NCI-H1417 (cell line): Measurements from ENCODE around the gene WNT6.
"Not testable (repeated sequence)": the region's sequence is repeated elsewhere in the genome, so short reads cannot be mapped to it uniquely, and the experiment has no call there.

Experiments
- DNase-seq, 3 experiments: peaks; one replicate each; lab custom pipeline; 2025; lab: John Stamatoyannopoulos, UW

The WNT6 gene

GRCh38 chr2:218830526-218831306 is 28.9 kb upstream of the WNT6 start:
- DNase-seq, result no peak

DNA sequence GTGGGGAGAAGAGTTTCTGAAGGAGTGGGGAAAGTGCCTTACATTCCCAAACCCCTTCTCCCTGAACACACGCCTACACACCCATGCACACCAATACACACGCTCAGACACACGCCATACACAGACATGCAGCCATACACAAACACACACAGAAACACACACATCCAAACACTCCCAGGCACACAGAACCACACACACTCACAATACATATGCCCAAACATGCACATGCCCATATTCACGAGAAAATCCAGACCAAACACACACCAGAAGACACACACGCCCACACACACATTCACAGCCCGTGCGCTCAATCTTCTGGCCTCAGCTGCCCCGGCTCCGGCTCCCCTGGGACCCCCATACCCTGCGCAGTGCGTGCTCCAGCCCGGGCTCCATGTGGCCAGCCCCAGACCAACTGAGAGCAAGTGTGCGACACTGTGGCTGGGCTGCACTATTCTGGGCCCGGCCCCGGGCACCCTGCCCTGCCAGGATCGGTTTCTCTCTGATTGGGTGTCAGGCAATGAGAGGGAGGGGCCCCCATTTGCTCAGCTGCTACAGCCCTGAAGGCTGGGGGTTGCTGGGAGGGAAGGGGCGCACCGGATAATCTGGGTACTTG is 28.1 kb upstream of the WNT6 start, which contains the start of gene PRKAG3:
TSS of gene PRKAG3 (minus strand) at position 426 of the 613 bp plus-strand sequence.
- no peak for DNase-seq

DNA sequence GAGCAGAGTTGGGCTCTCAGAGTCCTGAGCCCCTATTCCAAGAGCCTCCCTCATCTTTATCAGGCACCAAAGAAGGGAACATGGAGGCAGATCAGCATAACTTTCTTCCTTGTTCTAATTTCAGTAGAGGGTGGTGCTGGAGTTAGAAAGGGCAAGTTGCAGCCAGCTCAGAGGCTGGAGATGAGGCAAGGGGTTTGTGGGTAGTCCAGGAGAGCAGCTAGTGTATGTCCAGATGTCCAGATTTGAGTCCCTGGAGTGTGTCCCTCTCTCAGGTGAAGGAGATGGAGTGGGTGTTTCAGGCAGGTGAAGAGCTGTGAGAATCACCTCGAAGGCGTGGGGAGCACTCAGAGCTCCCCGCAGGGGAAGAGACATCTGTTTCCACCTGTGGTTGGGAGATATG is 27.5 kb upstream of the WNT6 start:
- DNase-seq, result no peak

DNA sequence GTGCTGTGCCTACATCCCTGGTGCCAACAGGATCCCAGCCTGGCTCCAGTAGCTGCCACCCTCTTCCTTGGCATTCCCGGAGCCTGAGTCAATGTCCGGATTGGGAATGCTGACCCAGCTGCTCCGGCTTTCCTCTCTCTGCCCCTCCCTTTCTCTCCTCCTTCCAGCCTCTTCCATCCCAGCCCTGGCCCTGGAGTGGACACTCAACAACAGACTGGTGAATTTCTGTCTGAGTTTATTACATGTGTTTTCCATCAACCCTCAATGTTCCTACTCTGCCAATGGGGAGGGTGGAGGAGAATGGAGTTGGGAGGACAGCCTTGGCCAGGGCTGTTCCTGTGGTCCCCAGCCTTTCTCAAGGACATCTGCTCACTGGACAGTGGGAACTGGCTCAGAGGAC is 27.1 kb upstream of the WNT6 start:
- no peak for DNase-seq

DNA sequence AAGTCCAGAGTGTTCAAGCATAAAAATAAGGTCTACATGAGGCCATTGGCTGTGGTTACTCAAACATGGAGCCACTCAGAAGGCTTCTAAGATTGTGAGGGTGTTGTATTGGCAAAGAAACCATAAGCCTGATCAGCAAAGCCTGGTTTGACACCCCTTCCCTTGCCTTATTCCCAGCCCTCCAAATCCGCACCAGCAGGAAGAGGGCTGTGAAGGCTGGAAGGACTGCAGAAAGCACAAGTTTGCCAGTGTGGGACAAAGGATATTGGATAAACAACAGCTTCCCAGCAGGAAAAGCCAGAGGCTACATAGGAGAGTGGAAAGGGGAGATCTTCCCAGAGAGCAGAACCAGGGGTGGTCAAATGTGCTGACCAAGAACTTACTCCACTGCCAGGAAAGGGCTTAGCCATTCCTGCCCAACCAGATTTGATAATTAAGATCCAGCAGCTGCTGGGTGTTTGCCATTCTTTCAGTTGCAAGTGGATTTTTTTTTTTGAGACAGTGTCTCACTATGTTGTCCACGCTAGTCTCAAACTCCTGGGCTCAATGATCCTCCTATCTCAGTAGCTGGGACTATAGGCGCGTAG is 26.5 kb upstream of the WNT6 start:
- DNase-seq, result peak in 1 of 3 experiments; percentile 16

DNA sequence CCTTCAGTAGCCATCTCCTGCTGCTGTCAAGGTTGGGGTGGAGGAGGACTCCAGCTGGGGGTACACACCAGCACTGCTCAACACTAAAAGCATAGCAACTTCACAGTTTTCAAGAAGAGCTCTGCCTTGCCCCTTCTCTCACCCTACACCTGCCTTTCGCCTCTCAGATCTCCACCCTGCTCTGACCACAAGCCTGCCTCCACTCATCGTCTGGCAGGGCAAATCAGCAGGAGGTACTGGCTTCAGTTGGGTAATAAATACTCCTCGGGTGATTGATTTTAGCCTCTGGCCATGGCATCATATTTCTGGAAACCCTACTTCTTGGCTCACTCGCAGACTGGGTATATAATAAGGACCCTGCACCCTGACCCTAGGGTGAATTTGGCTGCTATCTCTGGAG is 24.9 kb upstream of the WNT6 start:
- DNase-seq, result peak in 1 of 3 experiments; percentile 47

GRCh38 chr2:218837495-218837894 is 22.1 kb upstream of the WNT6 start:
- no peak for DNase-seq

DNA sequence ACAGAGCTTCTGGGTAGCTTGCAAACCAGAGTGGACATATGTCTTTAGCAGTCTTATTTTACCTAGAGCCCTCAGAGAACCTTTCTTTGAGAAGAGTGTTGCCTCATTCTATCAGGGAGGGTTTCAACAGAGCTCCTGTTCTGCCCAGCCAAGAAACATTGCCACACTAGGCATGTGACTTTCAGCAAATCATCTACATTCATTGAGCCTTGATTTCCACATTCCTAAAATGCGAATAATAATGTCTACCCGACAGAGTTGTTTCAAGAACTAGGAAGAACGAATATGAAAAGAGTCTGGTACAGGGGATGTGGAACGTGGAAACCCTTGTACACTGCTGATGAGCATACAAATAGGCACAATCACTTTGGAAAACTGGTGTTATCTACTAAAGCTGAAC is 20.2 kb upstream of the WNT6 start:
- DNase-seq, result no peak

DNA sequence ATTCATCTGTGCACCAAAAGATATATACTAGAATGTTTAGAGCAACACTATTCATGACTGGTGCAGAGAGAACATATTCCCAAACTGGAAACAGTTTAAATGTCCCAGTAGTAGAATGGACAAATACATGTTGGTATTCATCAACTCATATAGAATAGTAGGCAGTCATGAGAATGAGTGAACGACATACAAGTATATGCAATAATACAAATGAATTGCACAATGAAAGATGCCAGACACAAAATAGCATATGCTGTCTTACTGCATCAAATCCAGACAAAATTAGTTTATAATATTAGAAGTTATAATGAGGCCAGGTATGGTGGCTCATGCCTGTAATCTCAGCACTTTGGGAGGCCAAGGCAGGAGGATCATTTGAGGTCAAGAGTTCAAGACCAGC is 19.7 kb upstream of the WNT6 start:
- DNase-seq, result no peak

DNA sequence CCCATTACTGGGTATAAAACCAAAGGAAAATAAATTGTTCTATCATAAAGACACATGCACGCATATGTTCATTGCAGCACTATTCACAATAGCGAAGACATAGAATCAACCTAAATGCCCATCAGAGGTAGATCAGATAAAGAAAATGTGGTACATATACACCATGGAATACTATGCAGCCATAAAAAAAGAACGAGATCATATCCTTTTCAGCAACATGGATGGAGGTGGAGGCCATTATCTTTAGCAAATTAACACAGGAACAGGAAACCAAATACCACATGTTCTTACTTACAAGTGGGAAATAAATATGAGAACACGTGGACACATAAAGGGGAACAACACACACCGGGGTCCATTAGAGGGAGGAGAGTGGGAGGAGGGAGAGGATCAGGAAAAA is 15.3 kb upstream of the WNT6 start:
- not testable (repeated sequence) for DNase-seq

DNA sequence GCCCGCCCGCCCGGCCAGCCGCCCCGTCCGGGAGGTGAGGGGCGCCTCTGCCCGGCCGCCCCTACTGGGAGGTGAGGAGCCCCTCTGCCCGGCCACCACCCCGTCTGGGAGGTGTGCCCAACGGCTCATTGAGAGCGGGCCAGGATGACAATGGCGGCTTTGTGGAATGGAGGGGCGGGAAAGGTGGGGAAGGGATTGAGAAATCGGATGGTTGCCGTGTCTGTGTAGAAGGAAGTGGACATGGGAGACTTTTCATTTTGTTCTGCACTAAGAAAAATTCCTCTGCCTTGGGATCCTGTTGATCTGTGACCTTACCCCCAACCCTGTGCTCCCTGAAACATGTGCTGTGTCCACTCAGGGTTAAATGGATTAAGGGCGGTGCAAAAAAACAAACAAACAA is 12.6 kb upstream of the WNT6 start:
- DNase-seq, result not testable (repeated sequence)

GRCh38 chr2:218849721-218850120 is 9.9 kb upstream of the WNT6 start:
- DNase-seq, result no peak

DNA sequence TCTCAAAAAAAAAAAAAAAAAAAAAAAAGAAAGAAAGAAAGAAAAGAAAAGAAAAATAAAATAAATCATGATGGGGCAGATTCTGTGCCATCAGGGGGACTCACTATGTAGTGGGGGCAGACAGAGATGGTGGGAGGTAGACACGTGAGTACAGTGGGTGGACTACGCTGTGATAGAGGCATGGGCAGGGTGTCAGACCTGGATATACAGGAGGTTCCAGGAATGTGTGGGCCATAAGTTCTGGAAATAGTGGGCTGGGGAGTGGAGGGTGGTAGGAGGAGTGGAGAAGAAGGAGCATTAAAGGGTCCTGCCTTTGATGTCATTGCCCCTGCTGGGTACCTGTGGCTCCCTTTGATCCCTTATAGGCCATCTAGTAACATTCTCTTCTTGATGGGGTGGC is 8.8 kb upstream of the WNT6 start:
- DNase-seq, result no peak

DNA sequence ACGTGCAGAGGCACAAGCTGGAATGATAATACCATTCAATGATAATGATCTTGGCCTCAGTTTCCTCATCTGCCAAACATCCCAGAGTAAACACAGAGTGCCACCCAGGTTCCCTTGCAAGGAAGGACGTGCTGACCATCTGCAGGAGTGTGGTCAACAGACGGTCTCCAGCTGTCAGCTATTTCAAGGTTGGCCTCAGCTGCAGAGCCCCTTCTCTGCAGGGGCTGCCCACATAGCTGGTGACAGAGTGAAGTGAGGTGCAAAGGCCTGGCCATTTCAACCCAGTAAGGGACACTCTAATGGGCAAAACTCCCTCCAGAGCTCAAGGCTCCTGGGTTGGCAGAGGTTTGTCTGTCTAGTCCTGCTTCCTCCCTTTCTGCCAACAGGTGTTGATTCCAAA is 8.3 kb upstream of the WNT6 start:
- no peak for DNase-seq

- peak; percentile 23 to 80 (median 36) for DNase-seq
Measured at GRCh38 chr2:218852911-218853667, 6.5 kb upstream of the WNT6 start.

DNA sequence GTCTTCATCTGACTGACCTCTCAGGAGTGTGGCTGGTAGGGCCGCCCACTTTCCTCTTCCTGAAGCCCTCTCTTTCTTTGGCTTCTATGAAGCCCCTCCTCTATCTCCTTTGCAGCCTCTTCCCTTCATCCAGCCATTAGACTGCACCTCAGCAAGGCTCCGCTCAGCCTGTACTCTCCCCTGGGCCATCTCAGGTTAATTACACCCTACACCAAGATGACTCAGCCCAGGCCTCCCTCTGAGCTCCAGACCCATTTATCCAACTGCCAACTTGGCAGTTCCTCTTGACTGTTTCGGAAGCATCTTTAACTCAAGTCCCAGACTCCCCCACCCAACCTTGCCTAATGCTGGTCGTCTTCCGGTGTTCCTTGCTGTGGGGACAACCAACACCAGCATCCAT is 5.8 kb upstream of the WNT6 start:
- peak in 2 of 3 experiments; percentile 42 to 74 for DNase-seq

- no peak for DNase-seq
Measured at GRCh38 chr2:218854860-218855259, 4.7 kb upstream of the WNT6 start.

- peak in 1 of 3 experiments; percentile 16 for DNase-seq
Measured at GRCh38 chr2:218855305-218856166, 4.1 kb upstream of the WNT6 start.

- DNase-seq, result no peak
Measured at GRCh38 chr2:218856167-218856895, 3.3 kb upstream of the WNT6 start.

- no peak for DNase-seq
Measured at GRCh38 chr2:218856896-218857243, 2.7 kb upstream of the WNT6 start.
